Germinal center (tissue), 1 donor: ENCODE data around the gene HAUS2.
A peak's percentile ranks its signal among the peaks of the same experiment; 100 is the strongest.
"Not testable (repeated sequence)": the region's sequence is repeated elsewhere in the genome, so short reads cannot be mapped to it uniquely, and the experiment has no call there.

Experiments
- DNase-seq: peaks from one replicate; pipeline ENCODE4 v3.0.0; 2012; ENCODE audit warnings: mixed read lengths, low spot score

HAUS2 gene

GRCh38 chr15:42576040-42576594 is 27.5 kb downstream of the HAUS2 start:
- no peak for DNase-seq

GRCh38 chr15:42576776-42577175 is 28.1 kb downstream of the HAUS2 start:
- DNase-seq, result no peak

- DNase-seq, result no peak
Observed at GRCh38 chr15:42577514-42578031, 28.9 kb downstream of the HAUS2 start.

- no peak for DNase-seq
Observed at GRCh38 chr15:42578984-42579537, 30.4 kb downstream of the HAUS2 start.

- peak; percentile 75 for DNase-seq
Observed at GRCh38 chr15:42581272-42581730, 32.7 kb downstream of the HAUS2 start.

- no peak for DNase-seq
Observed at GRCh38 chr15:42582569-42583375, 34.1 kb downstream of the HAUS2 start.

- no peak for DNase-seq
Observed at GRCh38 chr15:42584031-42584765, 35.6 kb downstream of the HAUS2 start.

- DNase-seq, result no peak
Observed at GRCh38 chr15:42590619-42591237, 42.1 kb downstream of the HAUS2 start.

GRCh38 chr15:42591238-42591934 is 42.7 kb downstream of the HAUS2 start:
- peak; percentile 24 for DNase-seq

- DNase-seq, result no peak
Observed at GRCh38 chr15:42592716-42593115, 44.1 kb downstream of the HAUS2 start.

GRCh38 chr15:42593143-42593542 is 44.5 kb downstream of the HAUS2 start:
- no peak for DNase-seq

GRCh38 chr15:42594095-42594494 is 45.5 kb downstream of the HAUS2 start:
- no peak for DNase-seq

- no peak for DNase-seq
Observed at GRCh38 chr15:42595626-42596240, 47.1 kb downstream of the HAUS2 start.

GRCh38 chr15:42601316-42601715 is 52.7 kb downstream of the HAUS2 start:
- DNase-seq, result not testable (repeated sequence)

- no peak for DNase-seq
Observed at GRCh38 chr15:42602501-42602900, 53.9 kb downstream of the HAUS2 start.

- DNase-seq, result no peak
Observed at GRCh38 chr15:42603978-42604377, 55.3 kb downstream of the HAUS2 start.

GRCh38 chr15:42604894-42605744 is 56.5 kb downstream of the HAUS2 start:
- DNase-seq, result peak; percentile 9

GRCh38 chr15:42605796-42606195 is 57.2 kb downstream of the HAUS2 start:
- DNase-seq, result no peak

GRCh38 chr15:42608110-42608531 is 59.5 kb downstream of the HAUS2 start:
- DNase-seq, result peak; percentile 11
